Stimulated activated CD4-positive, alpha-beta T cell treated with anti-CD3 and anti-CD28 coated beads, Interleukin-15, amount 100 ng/mL, for 24 hours (primary cell): Measurements from ENCODE around the gene AKAP12.

Experiments
- DNase-seq: peaks from one replicate; pipeline ENCODE4 v3.0.0-alpha.2; 2020

The AKAP12 gene

GRCh38 chr6:151236668-151237401, 2.9 kb upstream of the AKAP12 start:
- no peak for DNase-seq

- DNase-seq: peak; percentile 75
Measured at GRCh38 chr6:151240036-151240685, 394 bp downstream of the AKAP12 start.

GRCh38 chr6:151240791-151241642, 1.2 kb downstream of the AKAP12 start:
- peak; percentile 40 for DNase-seq

GRCh38 chr6:151241853-151242252, 2.1 kb downstream of the AKAP12 start:
- no peak for DNase-seq

GRCh38 chr6:151242420-151242861, 2.7 kb downstream of the AKAP12 start:
- no peak for DNase-seq

- DNase-seq: no peak
Measured at GRCh38 chr6:151243481-151243880, 3.7 kb downstream of the AKAP12 start.

GRCh38 chr6:151247490-151247889, 7.7 kb downstream of the AKAP12 start:
- no peak for DNase-seq

GRCh38 chr6:151248295-151248694, 8.5 kb downstream of the AKAP12 start:
- DNase-seq: peak; percentile 4

GRCh38 chr6:151252634-151253033, 12.9 kb downstream of the AKAP12 start:
- DNase-seq: no peak

- DNase-seq: no peak
Measured at GRCh38 chr6:151254451-151255081, 14.8 kb downstream of the AKAP12 start.

- no peak for DNase-seq
Measured at GRCh38 chr6:151255811-151256210, 16.0 kb downstream of the AKAP12 start.

- DNase-seq: no peak
Measured at GRCh38 chr6:151257985-151258445, 18.2 kb downstream of the AKAP12 start.

GRCh38 chr6:151260205-151260604, 20.4 kb downstream of the AKAP12 start:
- no peak for DNase-seq

GRCh38 chr6:151263035-151263434, 23.3 kb downstream of the AKAP12 start:
- no peak for DNase-seq

- no peak for DNase-seq
Measured at GRCh38 chr6:151263967-151264366, 24.2 kb downstream of the AKAP12 start.

- DNase-seq: no peak
Measured at GRCh38 chr6:151265282-151265681, 25.5 kb downstream of the AKAP12 start.

GRCh38 chr6:151269321-151269995, 29.7 kb downstream of the AKAP12 start:
- no peak for DNase-seq

GRCh38 chr6:151275121-151275520, 35.4 kb downstream of the AKAP12 start:
- DNase-seq: no peak

- no peak for DNase-seq
Measured at GRCh38 chr6:151275566-151275965, 35.8 kb downstream of the AKAP12 start.

- no peak for DNase-seq
Measured at GRCh38 chr6:151276112-151276740, 36.5 kb downstream of the AKAP12 start.

GRCh38 chr6:151279891-151280290, 40.1 kb downstream of the AKAP12 start:
- no peak for DNase-seq

GRCh38 chr6:151280859-151281258, 41.1 kb downstream of the AKAP12 start:
- no peak for DNase-seq
